ENCODE measurements around the gene SFXN2.

DNA sequence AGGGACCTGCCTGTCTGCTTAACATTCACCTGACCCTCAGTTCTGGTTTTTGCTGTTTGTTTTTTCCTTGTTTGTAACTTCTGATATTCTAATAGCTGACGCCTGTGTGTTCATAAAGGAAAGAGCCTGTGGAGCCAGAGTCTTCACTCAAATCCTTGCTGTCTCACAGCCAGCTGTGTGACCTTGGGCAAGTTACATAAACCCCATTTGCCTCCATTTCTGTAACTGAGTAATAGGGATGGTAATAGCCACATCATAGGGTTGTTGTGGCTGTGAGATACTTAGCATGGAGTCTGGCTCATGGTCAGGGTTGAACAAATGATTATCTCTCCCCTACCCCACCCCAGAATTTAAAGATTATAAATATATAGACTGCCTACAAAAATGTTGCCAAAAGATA, 56.4 kb downstream of the SFXN2 start:
- no peak for TF ChIP-seq CTCF (conservative IDR thresholded peaks at IDR 0.05; ENCODE audit: low read length)
- TF ChIP-seq EZH2phosphoT487 (IDR thresholded peaks at IDR 0.05; ENCODE audit: borderline replicate concordance, low read depth, low read length) = no peak
